ENCODE results near the gene OPALIN.
"Not testable (repeated sequence)": the region's sequence is repeated elsewhere in the genome, so short reads cannot be mapped to it uniquely, and the experiment has no call there.

Gene OPALIN

GRCh38 chr10:96338279-96338925 is 20.4 kb downstream of the OPALIN start:
- no peak for DNase-seq (ENCODE audit: low read depth in 2 of 2)

- DNase-seq (ENCODE audit: low read depth in 2 of 2) = no peak
Observed at GRCh38 chr10:96337106-96337505, 21.7 kb downstream of the OPALIN start.

- no peak for DNase-seq (ENCODE audit: low read depth in 2 of 2)
Observed at GRCh38 chr10:96334616-96335526, 23.9 kb downstream of the OPALIN start.

GRCh38 chr10:96333101-96333500 is 25.7 kb downstream of the OPALIN start:
- DNase-seq (ENCODE audit: low read depth in 2 of 2) = no peak

- DNase-seq (ENCODE audit: low read depth in 2 of 2) = no peak
Observed at GRCh38 chr10:96327462-96327861, 31.3 kb downstream of the OPALIN start.

- no peak for DNase-seq (ENCODE audit: low read depth in 2 of 2)
Observed at GRCh38 chr10:96325719-96326373, 33.0 kb downstream of the OPALIN start.

DNA sequence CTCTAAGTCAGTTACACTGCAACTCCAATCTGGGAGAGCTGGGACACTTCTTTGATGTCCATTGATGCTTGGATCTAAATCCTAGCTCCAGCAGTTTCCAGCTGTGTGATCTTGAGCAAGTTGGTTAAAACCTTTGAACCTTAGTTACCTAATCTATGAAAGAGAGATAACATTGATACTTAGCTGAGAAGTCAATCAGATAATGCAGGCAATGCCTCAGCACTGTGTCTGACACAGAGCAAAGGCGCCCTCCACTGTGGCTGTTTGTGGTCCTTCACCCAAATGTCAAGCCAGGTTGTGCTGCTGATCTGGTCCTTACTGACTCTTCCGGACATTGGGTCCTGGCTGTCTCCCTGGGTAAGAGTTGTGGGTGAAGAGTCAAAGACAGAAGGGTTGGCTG is 34.4 kb downstream of the OPALIN start:
- no peak for DNase-seq (ENCODE audit: low read depth in 2 of 2)

- DNase-seq (ENCODE audit: low read depth in 2 of 2) = no peak
Observed at GRCh38 chr10:96322275-96322674, 36.5 kb downstream of the OPALIN start.

GRCh38 chr10:96321822-96322221 is 37.0 kb downstream of the OPALIN start:
- DNase-seq (ENCODE audit: low read depth in 2 of 2) = no peak

GRCh38 chr10:96319754-96320474 is 38.9 kb downstream of the OPALIN start:
- no peak for DNase-seq (ENCODE audit: low read depth in 2 of 2)

- DNase-seq (ENCODE audit: low read depth in 2 of 2) = no peak
Observed at GRCh38 chr10:96317067-96317833, 41.6 kb downstream of the OPALIN start.

- DNase-seq (ENCODE audit: low read depth in 2 of 2) = no peak
Observed at GRCh38 chr10:96313344-96313743, 45.5 kb downstream of the OPALIN start.

GRCh38 chr10:96311180-96311715 is 47.6 kb downstream of the OPALIN start:
- DNase-seq (ENCODE audit: low read depth in 2 of 2) = no peak

DNA sequence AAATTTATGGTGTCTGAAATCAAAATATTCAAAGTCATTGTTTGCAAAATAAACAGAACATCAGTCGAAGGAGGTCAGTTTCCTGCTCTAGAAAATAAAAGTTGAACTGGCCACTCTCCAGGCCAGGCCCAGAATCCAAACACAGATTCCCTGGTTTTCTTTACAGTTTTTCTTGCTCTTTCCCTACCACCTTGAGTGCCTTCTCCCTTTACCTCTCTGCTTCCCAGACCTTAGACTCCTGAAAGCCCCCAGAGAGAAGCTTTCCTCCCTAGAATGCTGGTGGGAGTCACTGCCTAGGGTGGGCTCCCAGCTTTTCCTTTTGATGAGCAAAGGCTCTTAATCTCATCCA is 48.5 kb downstream of the OPALIN start:
- DNase-seq (ENCODE audit: low read depth in 2 of 2) = no peak

- no peak for DNase-seq (ENCODE audit: low read depth in 2 of 2)
Observed at GRCh38 chr10:96309628-96310320, 49.0 kb downstream of the OPALIN start.

DNA sequence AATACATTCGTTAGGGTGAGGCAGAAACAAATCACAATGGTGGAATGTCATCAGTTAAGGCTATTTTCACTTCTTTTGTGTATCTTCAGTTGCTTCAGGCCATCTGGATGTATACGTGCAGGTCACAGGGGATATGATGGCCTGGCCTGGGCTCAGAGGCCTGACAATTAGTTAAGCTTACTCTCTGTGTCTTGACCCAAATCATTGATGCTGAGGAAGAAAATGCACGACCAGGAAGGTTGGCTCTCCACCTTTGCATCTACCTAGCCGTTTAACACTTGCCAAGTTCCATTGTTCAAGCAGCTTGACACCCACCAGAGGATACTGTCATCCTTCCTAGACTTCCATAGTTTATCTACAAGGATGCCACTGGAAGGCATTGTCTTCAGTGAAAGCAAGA is 49.9 kb downstream of the OPALIN start:
- DNase-seq (ENCODE audit: low read depth in 2 of 2) = not testable (repeated sequence)

- no peak for DNase-seq (ENCODE audit: low read depth in 2 of 2)
Observed at GRCh38 chr10:96306516-96306915, 52.3 kb downstream of the OPALIN start.

- DNase-seq (ENCODE audit: low read depth in 2 of 2) = no peak
Observed at GRCh38 chr10:96305019-96305418, 53.8 kb downstream of the OPALIN start.

DNA sequence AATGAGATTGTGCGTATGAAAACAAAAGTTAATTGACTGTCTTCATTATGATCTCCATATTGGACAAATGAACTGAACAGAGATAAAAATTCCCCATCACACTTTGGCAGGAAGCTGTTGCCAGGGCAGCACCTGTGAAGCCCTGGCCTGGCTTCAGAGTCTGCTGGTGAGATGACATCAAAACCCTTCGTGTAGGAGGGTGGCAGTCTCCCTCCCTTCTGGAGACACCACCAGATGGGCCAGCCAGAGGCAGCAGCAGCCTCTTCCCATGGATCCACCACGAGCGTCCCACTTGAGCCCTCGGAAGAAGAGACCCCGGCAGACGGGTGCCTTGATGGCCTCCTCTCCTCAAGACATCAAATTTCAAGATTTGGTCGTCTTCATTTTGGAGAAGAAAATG is 54.6 kb downstream of the OPALIN start, which contains the start of gene DNTT:
DNTT (plus strand) TSS at position 205 of the 400 bp plus-strand sequence; CDS start at position 269, 64 bp downstream.
- DNase-seq (ENCODE audit: low read depth in 2 of 2) = no peak

DNA sequence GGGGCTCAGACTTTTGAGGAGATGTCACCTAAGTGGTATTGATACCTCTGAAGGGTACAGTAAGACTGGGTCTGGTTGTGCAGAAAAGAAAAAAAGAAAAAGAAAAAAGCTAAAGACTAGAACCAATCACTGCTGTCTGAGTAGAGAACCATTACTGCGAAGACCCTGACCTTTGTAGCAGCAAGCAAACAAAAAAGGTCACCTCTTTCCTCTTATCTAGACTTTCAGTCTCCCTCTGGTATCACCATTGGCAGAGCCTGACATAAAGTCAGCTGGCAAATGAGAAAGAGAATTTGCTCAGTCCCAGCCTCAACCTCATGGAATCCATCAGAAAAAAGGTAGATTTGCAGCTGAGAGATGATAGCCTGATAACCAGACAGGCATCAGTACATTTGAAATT is 57.2 kb downstream of the OPALIN start:
- no peak for DNase-seq (ENCODE audit: low read depth in 2 of 2)
